Endothelial cell of umbilical vein (primary cell): ENCODE measurements around the gene LDLRAD4. TPM values are rescaled to one million over a fixed set of nuclear protein-coding genes. Genes with fewer than 3 reads are reported as not detected.

Experiments used
- BruUV-seq: library from RNA; stranded (reverse); fragments of 400-500 nt; replicated peaks from 2 replicates; lab custom pipeline; 2021; lab: Mats Ljungman, UMichigan
- CTCF ChIA-PET: fragments of 300-600, 350-600 bp; sonication (Branson Sonifier 250); formaldehyde crosslinking; loops from one replicate; lab custom pipeline; 2021; ENCODE audit warnings: antibody characterized with exemption, inconsistent platforms; lab: Charles Lee
- POLR2A ChIA-PET: fragments of 300-600, 350-600 bp; sonication (Branson Sonifier 250); formaldehyde crosslinking; loops from one replicate; lab custom pipeline; 2021; ENCODE audit warnings: antibody characterized with exemption, inconsistent platforms; lab: Charles Lee
- DNase-seq: peaks from one replicate; pipeline ENCODE4 v3.0.0-alpha.2; 2011; ENCODE audit warnings: low read depth, low spot score
- FAIRE-seq: peaks from 2 replicates; lab custom pipeline; 2011; peaks lifted over from hg19 to GRCh38; lab: Jason Lieb, UNC
- H2AFZ ChIP-seq: 2 replicates; pipeline ENCODE4 v1.6.0; 2012; ENCODE audit warnings: low read depth, low read length, control low read depth, inconsistent platforms
- H3K27ac ChIP-seq: 2 replicates; pipeline ENCODE4 v1.5.1; 2011; ENCODE audit warnings: low read depth, mild to moderate bottlenecking, control low read depth, low read length, moderate library complexity; ENCODE audit not compliant: insufficient read depth
- H3K27me3 ChIP-seq, 2 experiments: 2 replicates each; pipeline versions ENCODE4 v1.6.0 to v1.6.1; 2011; ENCODE audit warnings: low read length in 2 of 2, mixed read lengths in 1 of 2; ENCODE audit not compliant: control insufficient read depth in 2 of 2, insufficient read depth in 2 of 2
- H3K36me3 ChIP-seq, 2 experiments: 2 replicates in 1 of 2; 3 replicates in 1 of 2; pipeline ENCODE4 v1.5.1; 2011; ENCODE audit warnings: low read length in 2 of 2, mild to moderate bottlenecking in 1 of 2, moderate library complexity in 1 of 2; ENCODE audit not compliant: control insufficient read depth in 2 of 2, insufficient read depth in 2 of 2; ENCODE audit errors: extremely low read depth in 1 of 2
- H3K4me1 ChIP-seq: 3 replicates; pipeline ENCODE4 v1.5.1; 2011; ENCODE audit warnings: mild to moderate bottlenecking, low read length; ENCODE audit not compliant: control insufficient read depth, insufficient read depth; ENCODE audit errors: extremely low read depth
- H3K4me2 ChIP-seq: 2 replicates; pipeline ENCODE4 v1.6.1; 2011; ENCODE audit warnings: low read length, control low read depth, mixed read lengths; ENCODE audit not compliant: insufficient read depth
- H3K4me3 ChIP-seq, 3 experiments: fragments of 200-600 bp in 1 of 3; sonication (generic), shearing (Covaris generic) in 1 of 3; replicated peaks in 1 of 3; 2 replicates each; pipeline ENCODE4 v1.5.1; 2011 to 2016; ENCODE audit warnings: control low read depth in 3 of 3, low read length in 3 of 3, mild to moderate bottlenecking in 2 of 3, inconsistent platforms in 1 of 3, low read depth in 1 of 3, moderate library complexity in 1 of 3; ENCODE audit not compliant: insufficient read depth in 1 of 3
- H3K79me2 ChIP-seq: 2 replicates; pipeline ENCODE4 v1.6.0; 2012; ENCODE audit warnings: low read length, inconsistent platforms; ENCODE audit not compliant: control insufficient read depth, insufficient read depth
- H3K9ac ChIP-seq: replicated peaks from 2 replicates; pipeline ENCODE3; 2011; ENCODE audit warnings: low read length, control low read depth; ENCODE audit not compliant: insufficient read depth; ENCODE audit errors: extremely low read depth
- H3K9me1 ChIP-seq: replicated peaks from 3 replicates; pipeline ENCODE4 v1.6.0; 2011; ENCODE audit warnings: mild to moderate bottlenecking, low read length; ENCODE audit not compliant: control insufficient read depth, insufficient read depth; ENCODE audit errors: extremely low read depth
- H3K9me3 ChIP-seq: replicated peaks from 2 replicates; pipeline ENCODE4 v1.5.1; 2012; ENCODE audit warnings: low read length, inconsistent platforms; ENCODE audit not compliant: control insufficient read depth, insufficient read depth
- H4K20me1 ChIP-seq: replicated peaks from 2 replicates; pipeline ENCODE3; 2011; ENCODE audit warnings: mild to moderate bottlenecking, low read length; ENCODE audit not compliant: control insufficient read depth, insufficient read depth; ENCODE audit errors: extremely low read depth
- EZH2 ChIP-seq: IDR thresholded peaks from 2 replicates; pipeline ENCODE4 v1.6.1; 2012; ENCODE audit warnings: borderline replicate concordance, low read depth, mild to moderate bottlenecking, moderate library complexity, low read length, inconsistent platforms; ENCODE audit not compliant: severe bottlenecking
- FOS ChIP-seq: IDR thresholded peaks from 2 replicates; pipeline ENCODE4 v1.6.1; 2011; ENCODE audit warnings: mild to moderate bottlenecking, low read length, moderate library complexity, borderline replicate concordance; ENCODE audit not compliant: insufficient read depth
- GATA2 ChIP-seq: IDR thresholded peaks from 2 replicates; pipeline ENCODE4 v1.7.0; 2011; ENCODE audit warnings: low read depth, mild to moderate bottlenecking, moderate library complexity, mixed read lengths, low read length; ENCODE audit not compliant: insufficient read length, insufficient read depth
- JUN ChIP-seq: IDR thresholded peaks from 2 replicates; pipeline ENCODE4 v1.6.1; 2011; ENCODE audit warnings: borderline replicate concordance, low read depth; ENCODE audit not compliant: insufficient read length, insufficient read depth
- MYC ChIP-seq: IDR thresholded peaks from one replicate; pipeline ENCODE4 v1.6.1; 2011; ENCODE audit warnings: mild to moderate bottlenecking, low read depth, low read length
- POLR2A ChIP-seq: IDR thresholded peaks from 2 replicates; pipeline ENCODE4 v1.6.1; 2012; ENCODE audit warnings: low read depth, mild to moderate bottlenecking, control low read depth, low read length
- POLR2AphosphoS5 ChIP-seq: IDR thresholded peaks from 2 replicates; pipeline ENCODE4 v1.6.1; 2012; ENCODE audit warnings: low read depth, mild to moderate bottlenecking, control low read depth, low read length, moderate library complexity; ENCODE audit not compliant: insufficient read depth
- dilution Hi-C: fragments of 300-500 bp; cut with MboI; formaldehyde crosslinking; loops from one replicate; pipeline ENCODE4 v1.15.0; 2019; ENCODE audit warnings: low sequenced_read_pairs; ENCODE audit not compliant: extremely low pct_ligation_motif_present
- intact Hi-C: fragments of 100-400 bp; cut with micrococcal nuclease; formaldehyde crosslinking; loops from one replicate; pipeline ENCODE4 v1.10.0; 2022
- polyA plus RNA-seq, 4 experiments: library from polyadenylated mRNA; depleted of rRNA in 3 of 4; stranded (reverse) in 3 of 4; unstranded in 1 of 4; fragments of >200 nt; gene quantifications; 2 replicates each; pipeline versions ENCODE4 v1.2.1 to v1.2.3, GENCODE V29; 2011 to 2012; ENCODE audit warnings: missing spikeins in 1 of 4
- total RNA-seq: library from RNA; stranded (reverse); gene quantifications from 2 replicates; pipeline ENCODE4 v1.2.3, GENCODE V29; 2021
- TF ChIP-seq, protein P1 (sequence below): IDR thresholded peaks from 2 replicates; pipeline ENCODE4 v1.6.1; 2011; ENCODE audit not compliant: insufficient read depth, insufficient read length
- TF ChIP-seq, protein P2 (sequence below), 2 donors: IDR thresholded peaks; 1 replicate in 1 of 2; 2 replicates in 1 of 2; pipeline ENCODE4 v1.5.1; 2011; ENCODE audit warnings: low read length in 2 of 2, mild to moderate bottlenecking in 2 of 2, moderate library complexity in 2 of 2, control low read depth in 1 of 2, inconsistent platforms in 1 of 2, low read depth in 1 of 2; ENCODE audit not compliant: insufficient read depth in 1 of 2; ENCODE audit errors: extremely low read depth in 1 of 2

Gene LDLRAD4
- total and polyA plus RNA-seq, 2 donors (not counting 3 experiments of a cell fraction or from before 2014, with no cell fraction given): 5.2 to 6.5 TPM

DNA sequence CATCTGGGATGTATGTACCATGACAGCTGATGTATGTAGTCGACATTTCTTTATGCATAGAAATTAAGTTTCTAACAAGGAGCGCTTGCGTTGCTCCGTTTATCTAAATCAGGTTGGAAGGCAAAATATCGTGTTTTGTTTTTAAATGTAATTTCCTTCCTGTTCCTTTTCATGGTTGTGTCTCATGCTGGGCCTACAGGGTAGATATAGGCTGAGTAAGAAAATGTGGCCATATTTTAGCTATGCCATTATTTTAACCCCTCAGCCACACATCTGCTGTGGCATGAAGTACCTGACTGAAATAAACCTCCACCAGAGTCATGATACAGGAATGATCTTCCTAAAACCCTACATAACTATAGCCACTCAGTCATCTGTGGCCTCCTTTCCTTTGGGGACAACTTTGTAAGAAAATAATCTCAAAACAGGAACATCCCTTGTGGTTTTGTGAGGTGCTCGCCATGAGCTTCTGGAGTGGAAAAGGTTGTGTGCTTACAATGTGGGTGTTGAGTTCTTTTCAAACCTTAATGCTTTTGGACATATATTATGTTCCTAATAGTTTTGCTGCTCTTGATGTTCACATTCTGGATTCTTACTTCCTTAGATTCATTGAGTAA is 293.5 kb downstream of the LDLRAD4 start:
- peak; percentile 24 for DNase-seq
- TF ChIP-seq POLR2AphosphoS5: no peak
- no peak for TF ChIP-seq GATA2
- no peak for TF ChIP-seq POLR2A
- TF ChIP-seq, protein P1, sequence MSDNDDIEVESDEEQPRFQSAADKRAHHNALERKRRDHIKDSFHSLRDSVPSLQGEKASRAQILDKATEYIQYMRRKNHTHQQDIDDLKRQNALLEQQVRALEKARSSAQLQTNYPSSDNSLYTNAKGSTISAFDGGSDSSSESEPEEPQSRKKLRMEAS: no peak
- TF ChIP-seq, protein P2, sequence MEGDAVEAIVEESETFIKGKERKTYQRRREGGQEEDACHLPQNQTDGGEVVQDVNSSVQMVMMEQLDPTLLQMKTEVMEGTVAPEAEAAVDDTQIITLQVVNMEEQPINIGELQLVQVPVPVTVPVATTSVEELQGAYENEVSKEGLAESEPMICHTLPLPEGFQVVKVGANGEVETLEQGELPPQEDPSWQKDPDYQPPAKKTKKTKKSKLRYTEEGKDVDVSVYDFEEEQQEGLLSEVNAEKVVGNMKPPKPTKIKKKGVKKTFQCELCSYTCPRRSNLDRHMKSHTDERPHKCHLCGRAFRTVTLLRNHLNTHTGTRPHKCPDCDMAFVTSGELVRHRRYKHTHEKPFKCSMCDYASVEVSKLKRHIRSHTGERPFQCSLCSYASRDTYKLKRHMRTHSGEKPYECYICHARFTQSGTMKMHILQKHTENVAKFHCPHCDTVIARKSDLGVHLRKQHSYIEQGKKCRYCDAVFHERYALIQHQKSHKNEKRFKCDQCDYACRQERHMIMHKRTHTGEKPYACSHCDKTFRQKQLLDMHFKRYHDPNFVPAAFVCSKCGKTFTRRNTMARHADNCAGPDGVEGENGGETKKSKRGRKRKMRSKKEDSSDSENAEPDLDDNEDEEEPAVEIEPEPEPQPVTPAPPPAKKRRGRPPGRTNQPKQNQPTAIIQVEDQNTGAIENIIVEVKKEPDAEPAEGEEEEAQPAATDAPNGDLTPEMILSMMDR (IDR thresholded peaks at IDR 0.05; ENCODE audit: extremely low read depth in 1 of 2, insufficient read depth in 1 of 2, low read depth in 1 of 2, low read length in 2 of 2): no peak
- no peak for TF ChIP-seq FOS
- no peak for TF ChIP-seq JUN
- TF ChIP-seq EZH2: no peak
- no peak for TF ChIP-seq MYC
- H3K9me1 ChIP-seq: no peaks in the 10 kb centered on the region
- ChIA-PET POLR2A (no interaction called here), CTCF (interaction anchor here (1.6 kb wide), 1 partner anchor 19 kb away, joined by 4 read pairs; no protein-coding TSS in a partner anchor)
- H3K4me1 ChIP-seq: no peaks in the 10 kb centered on the region
- H3K4me2 ChIP-seq: no peak overlapping the region
- no peak overlapping the region for H3K4me3 ChIP-seq
- no peaks in the 10 kb centered on the region for H3K9me3 ChIP-seq
- no peak overlapping the region for H3K27ac ChIP-seq
- peak overlapping the region; percentile 7 for H2AFZ ChIP-seq
- no peaks in the 10 kb centered on the region for H3K79me2 ChIP-seq
- dilution Hi-C loops (no loop called here), intact Hi-C loops (no loop called here)
- H3K9ac ChIP-seq: no peak overlapping the region
- no peaks in the 10 kb centered on the region for H3K27me3 ChIP-seq
- FAIRE-seq: no peak
- BruUV-seq: no TSS peak
- H3K36me3 ChIP-seq: no peaks in the 10 kb centered on the region
- H4K20me1 ChIP-seq: no peaks in the 10 kb centered on the region
